GM18526 (cell line): ENCODE measurements around the gene GOLGA8Q.
"Not testable (repeated sequence)": the region's sequence is repeated elsewhere in the genome, so short reads cannot be mapped to it uniquely, and the experiment has no call there.

ENCODE experiments used
- POLR2A ChIP-seq: IDR thresholded peaks from 3 replicates; pipeline ENCODE4 v1.6.1; 2011; ENCODE audit not compliant: insufficient read length; ENCODE audit errors: extremely low read depth

GOLGA8Q gene, protein sequence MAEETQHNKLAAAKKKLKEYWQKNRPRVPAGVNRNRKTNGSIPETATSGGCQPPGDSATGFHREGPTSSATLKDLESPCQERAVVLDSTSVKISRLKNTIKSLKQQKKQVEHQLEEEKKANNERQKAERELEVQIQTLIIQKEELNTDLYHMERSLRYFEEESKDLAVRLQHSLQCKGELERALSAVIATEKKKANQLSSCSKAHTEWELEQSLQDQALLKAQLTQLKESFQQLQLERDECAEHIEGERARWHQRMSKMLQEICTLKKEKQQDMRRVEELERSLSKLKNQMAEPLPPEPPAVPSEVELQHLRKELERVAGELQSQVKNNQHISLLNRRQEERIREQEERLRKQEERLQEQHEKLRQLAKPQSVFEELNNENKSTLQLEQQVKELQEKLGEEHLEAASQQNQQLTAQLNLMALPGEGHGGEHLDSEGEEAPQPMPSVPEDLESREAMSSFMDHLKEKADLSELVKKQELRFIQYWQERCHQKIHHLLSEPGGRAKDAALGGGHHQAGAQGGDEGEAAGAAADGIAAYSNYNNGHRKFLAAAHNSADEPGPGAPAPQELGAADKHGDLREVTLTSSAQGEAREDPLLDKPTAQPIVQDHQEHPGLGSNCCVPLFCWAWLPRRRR

DNA sequence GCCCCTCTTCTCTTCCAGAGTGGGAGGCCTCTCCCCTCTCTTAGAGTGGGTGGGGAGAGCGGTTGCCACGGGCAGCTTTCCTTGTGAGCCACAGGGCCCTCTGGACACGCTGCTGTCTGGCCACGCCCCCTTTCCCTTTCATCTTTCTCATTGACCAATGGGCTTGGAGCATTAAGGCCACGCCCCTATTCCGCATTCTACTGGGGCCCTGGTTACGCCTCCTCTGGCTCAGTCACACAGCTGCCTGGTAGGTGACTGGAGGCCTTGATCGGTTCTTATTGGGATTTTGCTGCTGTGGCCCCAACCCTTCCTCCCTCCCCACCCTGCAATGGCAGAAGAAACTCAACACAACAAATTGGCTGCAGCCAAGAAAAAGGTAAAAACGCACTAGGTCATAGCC, at the start of gene GOLGA8Q:
Gene GOLGA8Q (plus strand): TSS at position 301 of the 400 bp plus-strand sequence. CDS start 28 bp downstream, at position 329.
- TF ChIP-seq POLR2A: not testable (repeated sequence)

DNA sequence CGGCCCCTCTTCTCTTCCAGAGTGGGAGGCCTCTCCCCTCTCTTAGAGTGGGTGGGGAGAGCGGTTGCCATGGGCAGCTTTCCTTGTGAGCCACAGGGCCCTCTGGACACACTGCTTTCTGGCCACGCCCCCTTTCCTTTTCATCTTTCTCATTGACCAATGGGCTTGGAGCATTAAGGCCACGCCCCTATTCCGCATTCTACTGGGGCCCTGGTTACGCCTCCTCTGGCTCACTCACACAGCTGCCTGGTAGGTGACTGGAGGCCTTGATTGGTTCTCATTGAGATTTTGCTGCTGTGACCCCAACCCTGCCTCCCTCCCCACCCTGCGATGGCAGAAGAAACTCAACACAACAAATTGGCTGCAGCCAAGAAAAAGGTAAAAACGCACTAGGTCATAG, 51.9 kb downstream of the GOLGA8Q start, which contains the start of gene GOLGA8H:
Gene GOLGA8H (plus strand): TSS at position 233 of the 400 bp plus-strand sequence. CDS start 98 bp downstream, at position 331.
- not testable (repeated sequence) for TF ChIP-seq POLR2A
